Lung (tissue), 12 donors: ENCODE results near the gene SI. TPM values are rescaled to one million over a fixed set of nuclear protein-coding genes. Genes with fewer than 3 reads are reported as not detected.

Source experiments
- ATAC-seq: fragments of 200-7000 bp; cut with Tn5 transposase; one replicate; pipeline ENCODE4 v1.9.1; 2020; ENCODE audit warnings: moderate number of reproducible peaks; ENCODE audit not compliant: insufficient read depth, low FRiP score
- DNase-seq, 3 donors: peaks; one replicate each; pipeline ENCODE4 v3.0.0-alpha.2; 2013 to 2017
- H3K27ac ChIP-seq, 2 donors: one replicate each; pipeline ENCODE4 v1.5.1; 2013; ENCODE audit warnings: mild to moderate bottlenecking in 2 of 2, moderate library complexity in 2 of 2, control low read depth in 1 of 2, inconsistent platforms in 1 of 2, low read depth in 1 of 2, low read length in 1 of 2
- H3K27me3 ChIP-seq, 3 donors: one replicate each; pipeline ENCODE4 v1.5.1; 2013; ENCODE audit warnings: low read length in 2 of 3; ENCODE audit not compliant: control insufficient read depth in 3 of 3, insufficient read depth in 3 of 3
- H3K36me3 ChIP-seq, 4 donors: one replicate each; pipeline ENCODE4 v1.5.1; 2013; ENCODE audit warnings: low read length in 4 of 4, mild to moderate bottlenecking in 1 of 4, moderate library complexity in 1 of 4; ENCODE audit not compliant: control insufficient read depth in 4 of 4, insufficient read depth in 4 of 4
- H3K4me1 ChIP-seq, 5 donors: one replicate each; pipeline ENCODE4 v1.5.1; 2013; ENCODE audit warnings: low read length in 5 of 5, mild to moderate bottlenecking in 2 of 5, moderate library complexity in 1 of 5; ENCODE audit not compliant: control insufficient read depth in 5 of 5, insufficient read depth in 5 of 5
- H3K4me3 ChIP-seq: one replicate; pipeline ENCODE4 v1.5.1; 2013; ENCODE audit warnings: mild to moderate bottlenecking, control low read depth, moderate library complexity
- H3K9ac ChIP-seq, 2 donors: one replicate each; pipeline ENCODE4 v1.5.1; 2013; ENCODE audit warnings: low read length in 2 of 2, control low read depth in 1 of 2; ENCODE audit not compliant: insufficient read depth in 1 of 2
- H3K9me3 ChIP-seq, 4 donors: one replicate each; pipeline ENCODE4 v1.5.1; 2013; ENCODE audit warnings: low read length in 3 of 4, mild to moderate bottlenecking in 1 of 4, moderate library complexity in 1 of 4; ENCODE audit not compliant: control insufficient read depth in 4 of 4, insufficient read depth in 3 of 4
- WGBS, 2 donors: extraction: QIAGEN DNeasy Blood & Tissue Kit; methylation state at CpG; one replicate each; pipeline ENCODE4 v1.1.7; 2013; 5-methylcytosine and 5-hydroxymethylcytosine counted together
- polyA plus RNA-seq, 2 donors: library from polyadenylated mRNA; stranded (reverse); fragments of 200-250 nt; gene quantifications; one replicate each; pipeline ENCODE4 v1.2.1, GENCODE V29; 2013
- total RNA-seq, 2 donors: library from RNA; depleted of rRNA in 1 of 2; stranded (reverse); fragments of >200 nt in 1 of 2; gene quantifications; one replicate each; pipeline ENCODE4 v1.2.1, GENCODE V29; 2014 to 2021
- TF ChIP-seq, protein P1 (sequence below): IDR thresholded peaks from 2 replicates; pipeline ENCODE4 v1.5.1; 2012; ENCODE audit warnings: mild to moderate bottlenecking; ENCODE audit errors: control extremely low read depth, extremely low read depth
- donor health status: control.
- donor health status: control.
- donor health status: Bipolar disorder and iron deficiency.
- donor health status: healthy.
- donor health status: DM: yes; HTN: yes; CAD: no.

SI gene
- total and polyA plus RNA-seq, 4 donors = 0.02 TPM; not detected in 3

DNA sequence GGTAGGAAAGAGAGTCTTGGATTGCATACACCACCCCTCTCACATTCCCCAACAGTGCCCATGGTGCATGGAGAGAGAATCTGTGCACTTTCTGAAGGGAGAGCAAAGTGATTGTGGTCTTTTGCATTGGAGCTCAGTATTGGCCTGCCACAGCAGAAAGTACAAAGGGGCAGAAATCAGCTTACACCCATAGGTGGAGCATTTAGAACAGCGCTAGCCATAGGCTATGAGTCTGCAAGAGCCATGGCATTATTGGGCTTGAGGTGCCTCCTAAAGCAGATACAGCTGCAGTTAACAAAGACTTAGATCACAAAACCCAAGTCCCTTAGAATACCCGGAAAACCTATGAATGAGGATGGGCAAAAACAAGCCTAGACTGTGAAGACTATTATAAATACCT is 21.8 kb downstream of the SI start:
- Histone ChIP-seq H3K27me3 (no peaks in the 10 kb centered on the region), H3K36me3 (no peaks in the 10 kb centered on the region), H3K9ac (no peak overlapping the region), H3K27ac (no peak overlapping the region), H3K4me1 (no peaks in the 10 kb centered on the region), H3K4me3 (no peak overlapping the region), H3K9me3 (peaks cover 0 to 5% (median 0%) of the 10 kb centered on the region in 4 donors)
- WGBS, 2 donors = 92 to 93% methylated on average over 2 of the region's 2 CpGs
- TF ChIP-seq, protein P1, sequence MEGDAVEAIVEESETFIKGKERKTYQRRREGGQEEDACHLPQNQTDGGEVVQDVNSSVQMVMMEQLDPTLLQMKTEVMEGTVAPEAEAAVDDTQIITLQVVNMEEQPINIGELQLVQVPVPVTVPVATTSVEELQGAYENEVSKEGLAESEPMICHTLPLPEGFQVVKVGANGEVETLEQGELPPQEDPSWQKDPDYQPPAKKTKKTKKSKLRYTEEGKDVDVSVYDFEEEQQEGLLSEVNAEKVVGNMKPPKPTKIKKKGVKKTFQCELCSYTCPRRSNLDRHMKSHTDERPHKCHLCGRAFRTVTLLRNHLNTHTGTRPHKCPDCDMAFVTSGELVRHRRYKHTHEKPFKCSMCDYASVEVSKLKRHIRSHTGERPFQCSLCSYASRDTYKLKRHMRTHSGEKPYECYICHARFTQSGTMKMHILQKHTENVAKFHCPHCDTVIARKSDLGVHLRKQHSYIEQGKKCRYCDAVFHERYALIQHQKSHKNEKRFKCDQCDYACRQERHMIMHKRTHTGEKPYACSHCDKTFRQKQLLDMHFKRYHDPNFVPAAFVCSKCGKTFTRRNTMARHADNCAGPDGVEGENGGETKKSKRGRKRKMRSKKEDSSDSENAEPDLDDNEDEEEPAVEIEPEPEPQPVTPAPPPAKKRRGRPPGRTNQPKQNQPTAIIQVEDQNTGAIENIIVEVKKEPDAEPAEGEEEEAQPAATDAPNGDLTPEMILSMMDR = no peak
- ATAC-seq (no peak), DNase-seq (no peak)

DNA sequence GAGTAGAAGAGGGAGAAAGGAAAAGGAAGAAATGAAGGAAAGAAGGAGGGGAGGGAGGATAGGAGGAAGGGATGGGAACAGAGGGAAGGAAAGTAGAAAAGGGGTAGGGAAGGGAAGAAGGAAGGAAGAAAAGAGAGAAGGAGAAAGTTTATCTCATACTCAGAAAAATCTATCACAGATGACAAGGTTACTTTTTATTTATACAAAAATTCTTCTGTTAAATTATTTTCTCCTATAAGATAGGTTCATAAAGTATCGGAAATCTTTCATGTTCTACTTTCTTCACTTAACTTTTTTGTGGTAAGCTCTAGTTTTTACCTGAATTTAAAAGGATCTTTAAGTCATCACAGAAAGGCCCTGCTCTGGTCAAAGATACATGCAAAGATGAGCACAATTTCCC is 38.1 kb downstream of the SI start:
- 87 to 89% methylated on average over 1 of the region's 1 CpG for WGBS, 2 donors
- Histone ChIP-seq H3K27me3 (no peaks in the 10 kb centered on the region), H3K4me1 (no peaks in the 10 kb centered on the region), H3K36me3 (no peaks in the 10 kb centered on the region), H3K27ac (no peak overlapping the region), H3K9ac (no peak overlapping the region), H3K9me3 (no peaks in the 10 kb centered on the region), H3K4me3 (no peak overlapping the region)
- no peak for ATAC-seq
- TF ChIP-seq, protein P1 = no peak
- no peak for DNase-seq

DNA sequence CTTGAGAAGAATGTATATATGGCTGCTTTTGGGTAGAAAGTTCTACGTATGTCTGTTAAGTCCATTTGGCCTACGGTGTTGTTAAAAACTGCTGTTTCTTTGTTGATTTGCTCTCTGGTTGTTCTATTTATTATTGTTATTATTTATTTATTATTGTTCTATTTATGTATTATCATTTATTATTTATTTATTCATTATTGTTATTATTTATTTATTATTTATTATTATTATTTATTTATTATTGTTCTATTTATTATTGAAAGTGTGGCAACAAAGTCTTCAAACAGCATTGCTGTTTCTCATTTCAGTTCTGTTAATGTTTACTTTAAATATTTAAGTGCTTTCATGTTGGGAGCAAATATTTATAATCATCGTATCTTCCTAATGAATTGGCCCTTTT is 66.7 kb downstream of the SI start:
- 91 to 94% methylated on average over 3 of the region's 3 CpGs for WGBS, 2 donors
- TF ChIP-seq, protein P1 = no peak
- no peak overlapping the region for H3K9ac ChIP-seq
- no peak overlapping the region for H3K4me3 ChIP-seq
- no peak for DNase-seq
- H3K27me3 ChIP-seq = no peaks in the 10 kb centered on the region
- H3K4me1 ChIP-seq = no peaks in the 10 kb centered on the region
- no peak overlapping the region for H3K27ac ChIP-seq
- no peaks in the 10 kb centered on the region for H3K9me3 ChIP-seq
- ATAC-seq = no peak
- H3K36me3 ChIP-seq = no peaks in the 10 kb centered on the region

DNA sequence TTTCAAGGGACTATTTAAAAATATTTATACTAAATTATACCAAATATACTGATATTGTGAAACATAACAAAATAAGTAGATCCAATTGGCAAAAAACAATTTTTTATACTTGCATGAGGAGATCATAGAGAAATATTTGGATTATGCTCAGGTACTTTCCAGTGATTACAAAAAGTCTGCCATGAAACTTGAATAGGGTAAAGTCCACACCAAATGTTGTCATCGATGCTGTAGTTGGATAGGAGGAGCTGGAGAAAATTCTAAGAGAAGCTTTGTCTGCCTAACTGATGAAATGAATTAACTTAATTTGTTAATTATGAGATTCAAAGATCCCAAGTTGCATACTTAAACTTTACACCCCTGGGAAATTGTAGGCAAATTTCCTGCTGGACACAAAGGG is 93.3 kb downstream of the SI start:
- Histone ChIP-seq H3K36me3 (no peaks in the 10 kb centered on the region), H3K9me3 (no peaks in the 10 kb centered on the region), H3K27ac (no peak overlapping the region), H3K27me3 (no peaks in the 10 kb centered on the region), H3K4me1 (peaks cover 0 to 1% (median 0%) of the 10 kb centered on the region in 5 donors), H3K4me3 (no peak overlapping the region), H3K9ac (no peak overlapping the region)
- no peak for ATAC-seq
- no peak for DNase-seq
- TF ChIP-seq, protein P1 = no peak
- 80 to 85% methylated on average over 1 of the region's 1 CpG for WGBS, 2 donors
